Transverse colon (tissue), 4 donors: Measurements from ENCODE around the gene HSD17B13. TPM values are rescaled to one million over a fixed set of nuclear protein-coding genes. Genes with fewer than 3 reads are reported as not detected.
A peak's percentile ranks its signal among the peaks of the same experiment; 100 is the strongest.

ENCODE experiments used
- DNase-seq: peaks from one replicate; pipeline ENCODE4 v3.0.0-alpha.2; 2019
- H3K27ac ChIP-seq, 4 donors: fragments of 200-600 bp; sonication (generic); 2 replicates each; pipeline ENCODE4 v1.5.1; 2016 to 2018; ENCODE audit warnings: inconsistent platforms in 4 of 4
- H3K27me3 ChIP-seq: fragments of 200-600 bp; sonication (generic); 2 replicates; pipeline ENCODE4 v1.5.1; 2017; ENCODE audit warnings: inconsistent platforms
- H3K36me3 ChIP-seq, 4 donors: fragments of 200-600 bp; sonication (generic); 2 replicates each; pipeline ENCODE4 v1.5.1; 2017 to 2019; ENCODE audit warnings: inconsistent platforms in 4 of 4
- H3K4me1 ChIP-seq, 4 donors: fragments of 200-600 bp; sonication (generic); 2 replicates each; pipeline ENCODE4 v1.5.1; 2017 to 2020; ENCODE audit warnings: inconsistent platforms in 4 of 4
- H3K4me3 ChIP-seq, 4 donors: fragments of 200-600 bp; sonication (generic); 1 replicate in 1 of 4; 2 replicates in 3 of 4; pipeline versions ENCODE4 v1.5.1 to v1.6.1; 2017 to 2019; ENCODE audit warnings: inconsistent platforms in 4 of 4
- H3K9me3 ChIP-seq, 2 donors: fragments of 200-600 bp; sonication (generic); 2 replicates each; pipeline ENCODE4 v1.5.1; 2017 to 2019; ENCODE audit warnings: inconsistent platforms in 2 of 2
- CTCF ChIP-seq, 5 experiments: fragments of 200-600 bp in 3 of 5; fragments of 450-650 bp in 2 of 5; sonication (generic) in 3 of 5; IDR thresholded peaks; 1 replicate in 2 of 5; 2 replicates in 3 of 5; pipeline ENCODE4 v1.5.1; 2016 to 2017; ENCODE audit warnings: antibody characterized with exemption in 5 of 5, inconsistent platforms in 3 of 5, mild to moderate bottlenecking in 2 of 5, moderate library complexity in 1 of 5
- EP300 ChIP-seq: sonication (generic); formaldehyde crosslinking; IDR thresholded peaks from one replicate; pipeline ENCODE4 v1.6.1; 2017; ENCODE audit warnings: antibody characterized with exemption, low read depth
- POLR2A ChIP-seq: fragments of 450-650 bp; IDR thresholded peaks from one replicate; pipeline ENCODE4 v1.6.1; 2016; ENCODE audit warnings: antibody characterized with exemption, mild to moderate bottlenecking, moderate library complexity
- POLR2AphosphoS5 ChIP-seq, 3 donors: sonication (generic); formaldehyde crosslinking; IDR thresholded peaks; one replicate each; pipeline ENCODE4 v1.6.1; 2016; ENCODE audit warnings: antibody characterized with exemption in 3 of 3
- WGBS, 2 donors: methylation state at CpG; one replicate each; pipeline ENCODE4 v1.1.5; 2018; ENCODE audit warnings: low coverage in 1 of 2; 5-methylcytosine and 5-hydroxymethylcytosine counted together
- in situ Hi-C, 4 donors: fragments of 200-750 bp; cut with MboI; loops; one replicate each; pipeline versions ENCODE4 v1.15.0 to v1.15.1; 2017; ENCODE audit warnings: low sequenced_read_pairs in 3 of 4, low pct_ligation_motif_present in 1 of 4, low pct_unique_long_range_greater_than_20kb in 1 of 4
- intact Hi-C: fragments of 100-400 bp; cut with DNase I; formaldehyde crosslinking; loops from one replicate; pipeline ENCODE4 v1.15.1; 2023; ENCODE audit warnings: low total_unique reads
- total RNA-seq, 4 donors: library from RNA; depleted of rRNA; stranded (reverse); fragments of >200 nt; gene quantifications; one replicate each; pipeline ENCODE4 v1.1.0, GENCODE V29; 2016

HSD17B13 gene
- total RNA-seq, 4 donors from 2014 or later: 1.1 to 1.9 TPM; not detected in 2

- Histone ChIP-seq H3K4me1 (no peaks in the 10 kb centered on the region), H3K4me3 (no peak overlapping the region), H3K9me3 (no peaks in the 10 kb centered on the region), H3K27ac (no peak overlapping the region), H3K36me3 (no peaks in the 10 kb centered on the region), H3K27me3 (no peaks in the 10 kb centered on the region)
- no peak for DNase-seq
- in situ Hi-C loops (loop anchor here in 2 of 4 donors (10.0 kb wide), 1 partner anchor 194 kb away; no protein-coding TSS in a partner anchor), intact Hi-C loops (no loop called here)
- TF ChIP-seq POLR2A (no peak), POLR2AphosphoS5 (IDR thresholded peaks at IDR 0.05) (no peak), CTCF (IDR thresholded peaks at IDR 0.05) (no peak), EP300 (no peak)
- 83 to 92% methylated on average over 3 to 7 of the region's 7 CpGs for WGBS, 2 donors
Measured at GRCh38 chr4:87270825-87271224, 51.9 kb downstream of the HSD17B13 start.

- in situ Hi-C loops: loop anchor here in 2 of 4 donors (10.0 kb wide), 1 partner anchor 195 kb away; no protein-coding TSS in a partner anchor
- no peak overlapping the region for H3K27ac ChIP-seq
- no peak overlapping the region for H3K4me3 ChIP-seq
- WGBS, 2 donors: 32 to 46% methylated on average over 3 of the region's 3 CpGs
- no peaks in the 10 kb centered on the region for H3K27me3 ChIP-seq
- DNase-seq: no peak
- intact Hi-C loops: no loop called here
- peak; percentile 37 to 56 (median 41) for TF ChIP-seq CTCF (IDR thresholded peaks at IDR 0.05)
- TF ChIP-seq POLR2AphosphoS5 (IDR thresholded peaks at IDR 0.05): no peak
- no peaks in the 10 kb centered on the region for H3K36me3 ChIP-seq
- H3K9me3 ChIP-seq: no peaks in the 10 kb centered on the region
- no peaks in the 10 kb centered on the region for H3K4me1 ChIP-seq
Measured at GRCh38 chr4:87270144-87270543, 52.5 kb downstream of the HSD17B13 start.

- TF ChIP-seq CTCF (IDR thresholded peaks at IDR 0.05) (no peak), POLR2AphosphoS5 (IDR thresholded peaks at IDR 0.05) (no peak), EP300 (no peak), POLR2A (no peak)
- no peak for DNase-seq
- H3K27ac ChIP-seq: no peak overlapping the region
- H3K27me3 ChIP-seq: no peaks in the 10 kb centered on the region
- no peaks in the 10 kb centered on the region for H3K9me3 ChIP-seq
- no peaks in the 10 kb centered on the region for H3K4me1 ChIP-seq
- no peaks in the 10 kb centered on the region for H3K36me3 ChIP-seq
- intact Hi-C loops: no loop called here
- in situ Hi-C loops: no loop called here
- H3K4me3 ChIP-seq: no peak overlapping the region
- 84 to 87% methylated on average over 5 of the region's 5 CpGs for WGBS, 2 donors
Measured at GRCh38 chr4:87268411-87268810, 54.3 kb downstream of the HSD17B13 start.

GRCh38 chr4:87266986-87267385 lies 55.7 kb downstream of the HSD17B13 start:
- WGBS, 2 donors: 67 to 70% methylated on average over 3 of the region's 3 CpGs
- Histone ChIP-seq H3K4me1 (no peaks in the 10 kb centered on the region), H3K36me3 (no peaks in the 10 kb centered on the region), H3K9me3 (peaks cover 3 to 6% of the 10 kb centered on the region in 2 donors), H3K4me3 (no peak overlapping the region), H3K27me3 (no peaks in the 10 kb centered on the region), H3K27ac (no peak overlapping the region)
- no peak for DNase-seq
- in situ Hi-C loops: no loop called here
- TF ChIP-seq EP300: no peak
- no peak for TF ChIP-seq POLR2AphosphoS5 (IDR thresholded peaks at IDR 0.05)
- no peak for TF ChIP-seq CTCF (IDR thresholded peaks at IDR 0.05)
- TF ChIP-seq POLR2A: no peak
- intact Hi-C loops: no loop called here
